Vagina (tissue), 2 donors: ENCODE data around the gene L1TD1. TPM values are rescaled to one million over a fixed set of nuclear protein-coding genes. Genes with fewer than 3 reads are reported as not detected.
A peak's percentile ranks its signal among the peaks of the same experiment; 100 is the strongest.
"Not testable (repeated sequence)": the region's sequence is repeated elsewhere in the genome, so short reads cannot be mapped to it uniquely, and the experiment has no call there.

Experiments used
- DNase-seq, 2 donors: peaks; one replicate each; pipeline ENCODE4 v3.0.0-alpha.2; 2017; ENCODE audit errors: extremely low spot score in 2 of 2
- H3K27ac ChIP-seq: fragments of 200-600 bp; sonication (generic); one replicate; pipeline ENCODE4 v1.5.1; 2019
- H3K27me3 ChIP-seq: fragments of 200-600 bp; sonication (generic); one replicate; pipeline ENCODE4 v1.5.1; 2019
- H3K36me3 ChIP-seq, 2 donors: fragments of 200-600 bp; sonication (generic); one replicate each; pipeline ENCODE4 v1.5.1; 2017 to 2019
- H3K4me1 ChIP-seq: fragments of 200-600 bp; sonication (generic); one replicate; pipeline ENCODE4 v1.5.1; 2019
- H3K4me3 ChIP-seq, 2 donors: fragments of 200-600 bp; sonication (generic); 1 replicate in 1 of 2; 2 replicates in 1 of 2; pipeline ENCODE4 v1.5.1; 2016 to 2019
- H3K9me3 ChIP-seq: fragments of 200-600 bp; sonication (generic); one replicate; pipeline ENCODE4 v1.5.1; 2019
- POLR2A ChIP-seq, 2 donors: fragments of 450-650 bp; IDR thresholded peaks; one replicate each; pipeline ENCODE4 v1.6.1; 2017; ENCODE audit warnings: antibody characterized with exemption in 2 of 2, mild to moderate bottlenecking in 2 of 2, moderate library complexity in 2 of 2
- POLR2AphosphoS5 ChIP-seq, 2 donors: sonication (generic); formaldehyde crosslinking; IDR thresholded peaks; one replicate each; pipeline ENCODE4 v1.9.0; 2017; ENCODE audit warnings: antibody characterized with exemption in 2 of 2, mild to moderate bottlenecking in 2 of 2, low read depth in 1 of 2; ENCODE audit not compliant: insufficient read depth in 1 of 2
- intact Hi-C: fragments of 100-400 bp; cut with DNase I; formaldehyde crosslinking; loops from one replicate; pipeline ENCODE4 v1.15.1; 2023
- total RNA-seq: library from RNA; depleted of rRNA; stranded (reverse); fragments of >200 nt; gene quantifications from one replicate; pipeline ENCODE4 v1.2.3, GENCODE V29; 2016
- TF ChIP-seq, protein P1 (sequence below), 3 experiments: fragments of 450-650 bp in 2 of 3; fragments of 200-600 bp in 1 of 3; sonication (generic) in 1 of 3; IDR thresholded peaks; one replicate each; pipeline ENCODE4 v1.5.1; 2017 to 2019; ENCODE audit warnings: antibody characterized with exemption in 3 of 3, mild to moderate bottlenecking in 2 of 3, moderate library complexity in 2 of 3

Gene L1TD1, protein sequence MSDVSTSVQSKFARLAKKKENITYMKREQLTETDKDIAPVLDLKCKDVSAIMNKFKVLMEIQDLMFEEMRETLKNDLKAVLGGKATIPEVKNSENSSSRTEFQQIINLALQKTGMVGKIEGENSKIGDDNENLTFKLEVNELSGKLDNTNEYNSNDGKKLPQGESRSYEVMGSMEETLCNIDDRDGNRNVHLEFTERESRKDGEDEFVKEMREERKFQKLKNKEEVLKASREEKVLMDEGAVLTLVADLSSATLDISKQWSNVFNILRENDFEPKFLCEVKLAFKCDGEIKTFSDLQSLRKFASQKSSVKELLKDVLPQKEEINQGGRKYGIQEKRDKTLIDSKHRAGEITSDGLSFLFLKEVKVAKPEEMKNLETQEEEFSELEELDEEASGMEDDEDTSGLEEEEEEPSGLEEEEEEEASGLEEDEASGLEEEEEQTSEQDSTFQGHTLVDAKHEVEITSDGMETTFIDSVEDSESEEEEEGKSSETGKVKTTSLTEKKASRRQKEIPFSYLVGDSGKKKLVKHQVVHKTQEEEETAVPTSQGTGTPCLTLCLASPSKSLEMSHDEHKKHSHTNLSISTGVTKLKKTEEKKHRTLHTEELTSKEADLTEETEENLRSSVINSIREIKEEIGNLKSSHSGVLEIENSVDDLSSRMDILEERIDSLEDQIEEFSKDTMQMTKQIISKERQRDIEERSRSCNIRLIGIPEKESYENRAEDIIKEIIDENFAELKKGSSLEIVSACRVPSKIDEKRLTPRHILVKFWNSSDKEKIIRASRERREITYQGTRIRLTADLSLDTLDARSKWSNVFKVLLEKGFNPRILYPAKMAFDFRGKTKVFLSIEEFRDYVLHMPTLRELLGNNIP
- total RNA-seq: not detected

DNA sequence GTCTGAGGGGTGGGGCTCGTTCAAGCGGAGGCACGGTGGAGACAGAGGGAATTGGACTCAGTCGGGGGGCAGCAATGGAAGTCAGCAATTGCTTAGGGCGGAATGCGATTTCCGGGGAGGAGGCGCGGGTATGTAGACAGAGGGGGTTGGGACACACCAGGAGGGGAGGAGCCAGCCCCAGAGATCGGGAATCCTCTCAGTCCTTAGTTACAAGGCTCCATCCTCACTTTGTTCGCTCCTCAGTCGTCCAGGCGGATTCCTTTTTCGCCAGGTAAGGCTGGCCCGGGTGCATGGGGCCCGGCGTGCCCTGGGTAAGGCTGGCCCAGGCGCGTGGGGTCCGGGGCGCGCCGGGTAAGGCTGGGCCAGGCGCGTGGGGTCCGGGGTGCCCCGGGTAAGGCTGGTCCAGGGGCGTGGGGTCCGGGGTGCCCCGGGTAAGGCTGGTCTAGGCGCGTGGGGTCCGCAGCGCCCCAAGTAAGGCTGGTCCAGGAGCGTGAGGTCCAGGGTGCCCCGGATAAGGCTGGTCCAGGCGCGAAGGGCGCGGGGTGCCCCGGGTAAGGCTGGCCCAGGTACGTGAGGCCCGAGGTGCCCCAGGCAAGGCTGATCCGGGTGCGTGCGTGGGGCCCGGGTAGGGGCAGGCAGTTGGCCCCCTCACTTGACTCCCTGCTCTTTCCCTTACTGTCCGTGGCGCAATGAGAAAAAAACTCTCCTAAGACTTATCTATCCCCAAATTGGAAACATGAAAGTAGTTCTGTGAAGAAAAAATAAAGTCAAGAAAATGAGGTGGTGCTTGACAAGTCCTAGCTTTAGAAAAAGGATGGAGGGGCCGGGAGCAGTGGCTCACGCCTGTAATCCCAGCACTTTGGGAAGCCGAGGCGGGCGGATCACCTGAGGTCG, at the start of gene L1TD1:
Gene L1TD1, plus strand, starts transcription at position 199 of the 894 bp plus-strand sequence. CDS start 11,780 bp downstream, outside the sequence.
- no peak for DNase-seq
- H3K4me3 ChIP-seq: peak within 1 kb of the TSS in 1 of 2 donors; percentile 37
- intact Hi-C loops: no loop called here

DNA sequence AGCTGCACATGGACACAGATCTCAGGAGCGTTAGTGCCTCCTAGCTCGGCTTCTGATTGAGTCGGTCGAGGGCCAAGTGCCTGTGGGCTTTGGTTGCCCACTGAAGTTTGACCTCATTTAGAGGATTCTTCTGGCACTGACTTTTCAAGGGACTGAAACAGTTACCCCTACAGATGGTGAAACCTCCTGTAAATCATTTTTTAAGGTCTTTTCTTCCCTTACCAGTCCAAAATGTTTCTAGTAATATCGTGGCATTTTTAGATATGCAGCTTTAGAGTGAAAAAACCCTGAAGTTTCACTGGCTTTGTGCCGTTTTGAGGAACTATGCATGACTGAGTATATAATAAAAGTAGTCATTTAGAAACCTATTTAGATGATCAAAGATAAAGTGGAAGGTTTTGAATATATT, 34.7 kb upstream of the L1TD1 start:
- no peak overlapping the region for H3K27ac ChIP-seq
- H3K4me3 ChIP-seq: no peak overlapping the region
- TF ChIP-seq POLR2A (IDR thresholded peaks at IDR 0.05): no peak
- TF ChIP-seq, protein P1, sequence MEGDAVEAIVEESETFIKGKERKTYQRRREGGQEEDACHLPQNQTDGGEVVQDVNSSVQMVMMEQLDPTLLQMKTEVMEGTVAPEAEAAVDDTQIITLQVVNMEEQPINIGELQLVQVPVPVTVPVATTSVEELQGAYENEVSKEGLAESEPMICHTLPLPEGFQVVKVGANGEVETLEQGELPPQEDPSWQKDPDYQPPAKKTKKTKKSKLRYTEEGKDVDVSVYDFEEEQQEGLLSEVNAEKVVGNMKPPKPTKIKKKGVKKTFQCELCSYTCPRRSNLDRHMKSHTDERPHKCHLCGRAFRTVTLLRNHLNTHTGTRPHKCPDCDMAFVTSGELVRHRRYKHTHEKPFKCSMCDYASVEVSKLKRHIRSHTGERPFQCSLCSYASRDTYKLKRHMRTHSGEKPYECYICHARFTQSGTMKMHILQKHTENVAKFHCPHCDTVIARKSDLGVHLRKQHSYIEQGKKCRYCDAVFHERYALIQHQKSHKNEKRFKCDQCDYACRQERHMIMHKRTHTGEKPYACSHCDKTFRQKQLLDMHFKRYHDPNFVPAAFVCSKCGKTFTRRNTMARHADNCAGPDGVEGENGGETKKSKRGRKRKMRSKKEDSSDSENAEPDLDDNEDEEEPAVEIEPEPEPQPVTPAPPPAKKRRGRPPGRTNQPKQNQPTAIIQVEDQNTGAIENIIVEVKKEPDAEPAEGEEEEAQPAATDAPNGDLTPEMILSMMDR (IDR thresholded peaks at IDR 0.05): no peak
- TF ChIP-seq POLR2AphosphoS5 (IDR thresholded peaks at IDR 0.05; ENCODE audit: insufficient read depth in 1 of 2, low read depth in 1 of 2): no peak
- intact Hi-C loops: no loop called here
- no peaks in the 10 kb centered on the region for H3K4me1 ChIP-seq
- DNase-seq: no peak
- no peaks in the 10 kb centered on the region for H3K9me3 ChIP-seq
- no peaks in the 10 kb centered on the region for H3K36me3 ChIP-seq
- H3K27me3 ChIP-seq: no peaks in the 10 kb centered on the region

More for the DNA sequence above, at the start of gene L1TD1:
- Histone ChIP-seq H3K4me1 (no peaks in the 10 kb centered on the region), H3K9me3 (no peaks in the 10 kb centered on the region), H3K27ac (no peak within 1 kb of the TSS), H3K27me3 (no peaks in the 10 kb centered on the region), H3K36me3 (no peaks in the 10 kb centered on the region)
- TF ChIP-seq POLR2A (IDR thresholded peaks at IDR 0.05) (no peak), POLR2AphosphoS5 (IDR thresholded peaks at IDR 0.05; ENCODE audit: insufficient read depth in 1 of 2, low read depth in 1 of 2) (no peak)
- TF ChIP-seq, protein P1 (IDR thresholded peaks at IDR 0.05): no peak

DNA sequence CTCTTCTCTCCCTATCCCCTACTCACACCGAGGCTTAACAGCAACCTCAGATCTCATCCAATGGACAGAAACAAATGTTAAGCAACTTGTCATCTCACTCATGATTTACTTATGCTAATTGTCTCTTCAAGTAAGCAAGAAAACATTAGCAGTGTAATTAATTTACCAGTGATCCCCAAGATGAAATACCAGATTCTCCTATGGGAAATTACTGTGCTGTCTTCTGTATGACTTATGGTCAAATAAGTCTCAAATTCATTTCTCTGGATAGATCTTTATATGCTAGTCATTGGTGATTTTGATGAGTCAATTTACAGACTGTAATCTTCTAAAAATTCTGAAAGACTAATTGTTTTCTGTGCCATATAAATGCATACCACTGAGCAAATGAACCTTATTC, 32.9 kb upstream of the L1TD1 start:
- H3K4me3 ChIP-seq: no peak overlapping the region
- TF ChIP-seq POLR2A (IDR thresholded peaks at IDR 0.05): no peak
- TF ChIP-seq POLR2AphosphoS5 (IDR thresholded peaks at IDR 0.05; ENCODE audit: insufficient read depth in 1 of 2, low read depth in 1 of 2): no peak
- TF ChIP-seq, protein P1 (IDR thresholded peaks at IDR 0.05): no peak
- no peaks in the 10 kb centered on the region for H3K27me3 ChIP-seq
- H3K27ac ChIP-seq: no peak overlapping the region
- no peaks in the 10 kb centered on the region for H3K4me1 ChIP-seq
- intact Hi-C loops: no loop called here
- no peaks in the 10 kb centered on the region for H3K9me3 ChIP-seq
- H3K36me3 ChIP-seq: no peaks in the 10 kb centered on the region
- no peak for DNase-seq

DNA sequence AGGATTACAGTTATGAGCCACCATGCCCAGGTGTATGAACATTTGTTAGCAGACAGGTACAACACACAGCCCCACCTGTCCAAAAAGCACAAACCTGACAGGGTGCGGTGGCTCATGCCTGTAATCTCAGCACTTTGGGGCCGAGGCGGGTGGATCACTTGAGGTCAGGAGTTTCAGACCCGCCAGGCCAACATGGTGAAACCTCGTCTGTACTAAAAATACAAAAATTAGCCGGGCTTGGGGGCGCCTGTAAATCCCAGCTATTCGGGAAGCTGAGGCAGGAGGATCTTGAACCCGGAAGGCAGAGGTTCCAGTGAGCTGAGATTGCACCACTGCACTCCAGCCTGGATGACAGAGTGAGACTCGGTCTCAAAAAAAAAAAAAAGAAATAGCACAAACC, 24.3 kb upstream of the L1TD1 start:
- H3K27me3 ChIP-seq, H3K9me3 ChIP-seq, DNase-seq, H3K36me3 ChIP-seq, H3K4me1 ChIP-seq, H3K27ac ChIP-seq, H3K4me3 ChIP-seq, intact Hi-C loops: not testable (repeated sequence)
